Measurements from ENCODE around the gene RASAL3.

Gene RASAL3

GRCh38 chr19:15448044-15448777 lies 16.1 kb downstream of the RASAL3 start:
- DNase-seq (no peak), ATAC-seq (ENCODE audit: insufficient read depth, low read depth) (no peak)
- Histone ChIP-seq H3K9ac (ENCODE audit: low read depth, low read length) (no peak overlapping the region), H3K4me1 (ENCODE audit: insufficient read depth, low read length) (peaks cover 14% of the 10 kb centered on the region), H3K9me3 (ENCODE audit: insufficient read depth, low read length, severe bottlenecking) (no peaks in the 10 kb centered on the region), H3K27me3 (ENCODE audit: insufficient read depth, low read length, poor library complexity) (no peaks in the 10 kb centered on the region), H4K20me1 (ENCODE audit: insufficient read depth, low read length) (no peaks in the 10 kb centered on the region; the same call in 1 of the 2 replicates), H3K4me2 (ENCODE audit: insufficient read depth, low read length) (peak overlapping the region; percentile 75; the same call in 1 of the 2 replicates), H3K79me2 (ENCODE audit: insufficient read depth, low read length) (no peaks in the 10 kb centered on the region), H3K4me3 (ENCODE audit: low read depth in 1 of 2, low read length in 2 of 2) (no peak overlapping the region), H3K36me3 (ENCODE audit: insufficient read depth, low read length) (peaks cover 15% of the 10 kb centered on the region; the same call in 1 of the 2 replicates), H2AFZ (ENCODE audit: low read depth, low read length) (0 out of 2 replicates have a peak overlapping the region, but pooled peaks have one; percentile 48), H3K27ac (ENCODE audit: low read length) (no peak overlapping the region)
- TF ChIP-seq, protein P1, sequence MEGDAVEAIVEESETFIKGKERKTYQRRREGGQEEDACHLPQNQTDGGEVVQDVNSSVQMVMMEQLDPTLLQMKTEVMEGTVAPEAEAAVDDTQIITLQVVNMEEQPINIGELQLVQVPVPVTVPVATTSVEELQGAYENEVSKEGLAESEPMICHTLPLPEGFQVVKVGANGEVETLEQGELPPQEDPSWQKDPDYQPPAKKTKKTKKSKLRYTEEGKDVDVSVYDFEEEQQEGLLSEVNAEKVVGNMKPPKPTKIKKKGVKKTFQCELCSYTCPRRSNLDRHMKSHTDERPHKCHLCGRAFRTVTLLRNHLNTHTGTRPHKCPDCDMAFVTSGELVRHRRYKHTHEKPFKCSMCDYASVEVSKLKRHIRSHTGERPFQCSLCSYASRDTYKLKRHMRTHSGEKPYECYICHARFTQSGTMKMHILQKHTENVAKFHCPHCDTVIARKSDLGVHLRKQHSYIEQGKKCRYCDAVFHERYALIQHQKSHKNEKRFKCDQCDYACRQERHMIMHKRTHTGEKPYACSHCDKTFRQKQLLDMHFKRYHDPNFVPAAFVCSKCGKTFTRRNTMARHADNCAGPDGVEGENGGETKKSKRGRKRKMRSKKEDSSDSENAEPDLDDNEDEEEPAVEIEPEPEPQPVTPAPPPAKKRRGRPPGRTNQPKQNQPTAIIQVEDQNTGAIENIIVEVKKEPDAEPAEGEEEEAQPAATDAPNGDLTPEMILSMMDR (IDR thresholded peaks at IDR 0.05; ENCODE audit: borderline replicate concordance, extremely low read depth, low read length, poor library complexity, severe bottlenecking): no peak
- TF ChIP-seq EZH2 (IDR thresholded peaks at IDR 0.05; ENCODE audit: borderline replicate concordance, low read depth, low read length, severe bottlenecking): no peak

DNA sequence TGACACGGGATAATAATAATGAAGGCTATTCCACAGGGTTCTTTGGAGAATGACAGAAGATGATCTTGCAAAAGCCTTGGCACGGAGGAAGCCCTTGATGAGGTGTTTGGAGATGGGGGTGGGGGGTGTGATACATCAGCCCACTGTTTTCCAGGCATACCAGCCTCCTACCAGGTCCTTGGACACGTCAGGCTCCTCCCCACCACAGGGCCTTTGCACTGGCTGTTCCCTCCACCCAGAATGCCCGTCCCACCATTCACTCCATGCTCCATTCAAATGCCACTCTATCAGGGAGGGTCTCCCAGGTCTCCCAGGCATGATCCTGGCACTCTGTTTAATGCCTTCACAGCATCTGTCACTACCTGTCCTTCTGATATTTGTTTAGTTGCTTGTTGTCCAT lies 17.3 kb downstream of the RASAL3 start:
- ATAC-seq (ENCODE audit: insufficient read depth, low read depth) (no peak), DNase-seq (no peak)
- no peak overlapping the region for H3K9ac ChIP-seq (ENCODE audit: low read depth, low read length)
- H3K4me1 ChIP-seq (ENCODE audit: insufficient read depth, low read length): peaks cover 14% of the 10 kb centered on the region
- H3K4me3 ChIP-seq (ENCODE audit: low read depth in 1 of 2, low read length in 2 of 2): no peak overlapping the region
- TF ChIP-seq, protein P1 (IDR thresholded peaks at IDR 0.05; ENCODE audit: borderline replicate concordance, extremely low read depth, low read length, poor library complexity, severe bottlenecking): no peak
- TF ChIP-seq EZH2 (IDR thresholded peaks at IDR 0.05; ENCODE audit: borderline replicate concordance, low read depth, low read length, severe bottlenecking): no peak
- no peaks in the 10 kb centered on the region for H3K27me3 ChIP-seq (ENCODE audit: insufficient read depth, low read length, poor library complexity)
- H3K4me2 ChIP-seq (ENCODE audit: insufficient read depth, low read length): no peak overlapping the region
- no peak overlapping the region for H2AFZ ChIP-seq (ENCODE audit: low read depth, low read length)
- no peaks in the 10 kb centered on the region for H3K9me3 ChIP-seq (ENCODE audit: insufficient read depth, low read length, severe bottlenecking)
- H3K36me3 ChIP-seq (ENCODE audit: insufficient read depth, low read length): peaks cover 7% of the 10 kb centered on the region; the same call in 1 of the 2 replicates
- no peaks in the 10 kb centered on the region for H4K20me1 ChIP-seq (ENCODE audit: insufficient read depth, low read length)
- H3K27ac ChIP-seq (ENCODE audit: low read length): no peak overlapping the region
- H3K79me2 ChIP-seq (ENCODE audit: insufficient read depth, low read length): no peaks in the 10 kb centered on the region

DNA sequence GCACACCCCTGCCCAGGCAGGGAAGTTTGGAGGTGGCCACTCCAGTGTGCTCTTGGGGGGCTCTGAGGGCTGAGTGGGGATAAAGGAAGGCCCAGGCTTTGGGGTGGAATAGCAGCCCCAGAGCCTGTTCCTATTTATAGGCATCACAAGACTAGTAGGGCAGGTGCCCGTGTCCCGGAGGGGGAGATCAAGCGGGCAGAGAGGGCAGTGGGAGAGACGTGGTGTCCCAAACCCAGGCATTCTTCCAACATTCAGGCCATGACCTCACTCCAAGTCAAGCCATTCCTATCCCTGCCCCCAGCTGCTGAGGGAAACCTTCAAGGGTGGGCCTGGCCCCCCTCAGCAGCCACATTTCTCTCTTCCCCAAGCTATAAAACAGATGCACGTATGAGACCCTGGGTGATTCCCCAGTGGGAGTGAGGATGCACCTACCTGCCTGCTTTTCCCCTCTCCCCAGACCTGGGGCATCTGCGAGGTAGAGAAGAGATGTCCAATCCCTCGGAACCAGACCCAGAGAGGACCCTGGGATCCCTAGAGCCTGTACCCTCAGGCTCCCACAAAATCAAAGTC lies 18.5 kb downstream of the RASAL3 start:
- Histone ChIP-seq H3K79me2 (ENCODE audit: insufficient read depth, low read length) (no peaks in the 10 kb centered on the region), H3K36me3 (ENCODE audit: insufficient read depth, low read length) (no peaks in the 10 kb centered on the region), H3K27ac (ENCODE audit: low read length) (no peak overlapping the region), H3K4me1 (ENCODE audit: insufficient read depth, low read length) (peaks cover 14% of the 10 kb centered on the region), H4K20me1 (ENCODE audit: insufficient read depth, low read length) (no peaks in the 10 kb centered on the region), H3K9ac (ENCODE audit: low read depth, low read length) (no peak overlapping the region), H2AFZ (ENCODE audit: low read depth, low read length) (no peak overlapping the region), H3K27me3 (ENCODE audit: insufficient read depth, low read length, poor library complexity) (no peaks in the 10 kb centered on the region), H3K4me2 (ENCODE audit: insufficient read depth, low read length) (no peak overlapping the region), H3K4me3 (ENCODE audit: low read depth in 1 of 2, low read length in 2 of 2) (no peak overlapping the region), H3K9me3 (ENCODE audit: insufficient read depth, low read length, severe bottlenecking) (no peaks in the 10 kb centered on the region)
- DNase-seq: no peak
- TF ChIP-seq EZH2 (IDR thresholded peaks at IDR 0.05; ENCODE audit: borderline replicate concordance, low read depth, low read length, severe bottlenecking): no peak
- TF ChIP-seq, protein P1 (IDR thresholded peaks at IDR 0.05; ENCODE audit: borderline replicate concordance, extremely low read depth, low read length, poor library complexity, severe bottlenecking): no peak
- ATAC-seq (ENCODE audit: insufficient read depth, low read depth): no peak

Data from DND-41 (cell line).